ENCODE data around the gene AQP9.
A peak's percentile ranks its signal among the peaks of the same experiment; 100 is the strongest.
"Not testable (repeated sequence)": the region's sequence is repeated elsewhere in the genome, so short reads cannot be mapped to it uniquely, and the experiment has no call there.

AQP9 gene

GRCh38 chr15:58138106-58138505 lies at the start of gene AQP9:
TSS of gene AQP9 (plus strand) at chr15:58138381. CDS start at chr15:58138566, 185 bp downstream.
- no peak for DNase-seq (ENCODE audit: low spot score)

- DNase-seq (ENCODE audit: low spot score), result no peak
These were observed 42.8 kb upstream of the AQP9 start for GRCh38 chr15:58095415-58095814.

DNA sequence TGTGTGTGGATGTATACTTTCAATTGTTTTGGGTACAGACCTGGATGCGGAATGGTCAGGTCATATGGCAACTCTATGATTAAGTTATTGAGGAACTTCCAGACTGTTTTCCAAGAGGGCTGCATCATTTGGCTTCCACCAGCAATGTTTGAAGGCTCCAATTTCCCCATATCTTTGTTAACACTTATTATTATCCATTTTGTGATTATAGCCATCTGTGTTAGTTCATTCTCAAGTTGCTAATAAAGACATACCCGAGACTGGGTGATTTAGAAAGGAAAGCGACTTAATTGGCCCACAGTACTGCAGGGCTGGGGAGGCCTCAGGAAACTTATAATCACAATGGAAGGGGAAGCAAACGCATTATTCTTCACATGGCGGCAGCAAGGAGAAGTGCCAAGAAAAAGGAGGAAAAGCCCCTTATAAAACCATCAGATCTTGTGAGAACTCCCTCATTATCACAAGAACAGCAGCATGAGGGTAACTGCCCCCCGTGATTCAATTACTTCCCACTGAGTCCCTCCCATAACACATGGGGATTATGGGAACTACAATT lies 41.6 kb upstream of the AQP9 start:
- no peak for DNase-seq (ENCODE audit: low spot score)

GRCh38 chr15:58103482-58103881 lies 34.7 kb upstream of the AQP9 start:
- DNase-seq (ENCODE audit: low spot score), result no peak

- DNase-seq (ENCODE audit: low spot score), result no peak
These were observed 30.1 kb upstream of the AQP9 start for GRCh38 chr15:58108117-58108516.

GRCh38 chr15:58109419-58109818 lies 28.8 kb upstream of the AQP9 start:
- DNase-seq (ENCODE audit: low spot score), result no peak

- DNase-seq (ENCODE audit: low spot score), result no peak
These were observed 27.0 kb upstream of the AQP9 start for GRCh38 chr15:58110999-58111717.

DNA sequence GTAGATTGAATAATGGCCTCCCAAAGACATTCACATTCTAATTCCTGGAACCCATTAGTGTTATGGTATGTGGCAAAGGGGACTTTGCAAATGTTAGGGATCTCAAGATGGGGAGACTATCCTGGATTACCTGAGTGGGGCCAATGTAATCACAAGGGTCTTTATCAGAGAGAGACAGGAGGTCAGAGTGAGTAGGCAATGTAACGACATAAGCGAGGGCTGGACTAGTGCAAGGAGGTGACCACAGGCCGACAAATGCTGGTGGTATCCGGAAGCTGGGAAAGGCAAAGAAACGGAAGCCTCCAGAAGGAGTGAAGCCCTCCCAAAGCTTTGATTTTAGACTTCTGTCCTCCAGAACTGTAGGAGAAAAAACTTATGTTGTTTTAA lies 26.5 kb upstream of the AQP9 start:
- no peak for DNase-seq (ENCODE audit: low spot score)

GRCh38 chr15:58113358-58113757 lies 24.8 kb upstream of the AQP9 start:
- not testable (repeated sequence) for DNase-seq (ENCODE audit: low spot score)

GRCh38 chr15:58114388-58114787 lies 23.8 kb upstream of the AQP9 start:
- DNase-seq (ENCODE audit: low spot score), result no peak

DNA sequence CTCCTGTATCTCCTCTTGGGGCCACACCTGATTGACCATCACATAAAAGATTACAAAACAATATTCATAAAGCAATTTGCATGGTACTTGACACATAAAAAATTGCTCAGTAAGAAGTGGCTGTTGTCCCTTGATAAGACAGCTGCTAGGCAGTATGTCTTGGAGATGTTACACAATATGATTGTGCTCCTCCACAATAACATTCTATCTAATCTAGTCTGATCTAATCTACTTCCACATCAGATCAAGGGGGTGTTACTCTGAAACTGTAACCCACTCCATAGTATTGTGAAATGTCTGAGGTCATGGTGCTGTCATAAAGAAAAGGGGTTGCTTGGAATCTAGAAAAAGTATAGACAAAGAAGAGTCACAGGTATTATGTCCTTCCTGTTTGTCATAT lies 23.4 kb upstream of the AQP9 start:
- no peak for DNase-seq (ENCODE audit: low spot score)

- DNase-seq (ENCODE audit: low spot score), result peak; percentile 36
These were observed 22.5 kb upstream of the AQP9 start for GRCh38 chr15:58115692-58116091.

GRCh38 chr15:58117619-58118018 lies 20.6 kb upstream of the AQP9 start:
- DNase-seq (ENCODE audit: low spot score), result no peak

DNA sequence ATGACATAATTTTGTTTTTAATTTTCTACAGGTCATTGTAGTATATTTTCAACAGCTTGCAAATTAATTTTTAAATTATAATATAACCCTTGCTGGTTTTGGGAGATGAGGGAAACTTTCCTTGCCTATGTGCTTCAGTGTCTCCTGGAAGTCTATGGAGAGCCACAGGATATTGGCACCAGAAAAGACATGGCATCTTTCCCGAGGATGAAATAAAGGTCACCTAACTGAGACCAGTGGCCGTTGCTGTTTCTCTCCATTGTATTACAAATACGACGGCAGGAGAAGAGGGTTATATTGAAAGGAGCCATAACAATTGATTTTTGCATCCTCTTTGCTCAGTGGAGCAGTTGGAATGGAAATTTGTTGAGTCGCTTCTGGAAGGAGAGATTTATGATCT lies 19.9 kb upstream of the AQP9 start:
- DNase-seq (ENCODE audit: low spot score), result no peak

DNA sequence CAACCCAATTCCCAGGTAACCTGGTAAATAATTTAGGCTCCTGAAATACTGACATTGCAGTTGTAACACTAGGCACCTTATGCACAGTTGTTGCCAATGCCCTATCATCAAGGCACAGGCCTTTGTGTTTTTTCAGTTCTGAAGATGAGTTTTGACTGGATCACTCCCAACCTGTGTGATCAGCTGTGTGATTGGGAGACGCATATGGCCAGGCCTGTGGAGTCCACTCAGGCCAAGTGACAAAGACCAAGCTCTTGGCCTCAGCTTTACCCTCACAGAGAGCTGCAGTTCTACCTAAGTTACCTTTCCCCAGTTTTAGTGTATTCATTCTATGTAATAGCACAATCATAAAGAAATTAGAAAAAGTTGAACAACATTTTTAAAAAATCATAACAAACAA lies 19.2 kb upstream of the AQP9 start:
- no peak for DNase-seq (ENCODE audit: low spot score)

DNA sequence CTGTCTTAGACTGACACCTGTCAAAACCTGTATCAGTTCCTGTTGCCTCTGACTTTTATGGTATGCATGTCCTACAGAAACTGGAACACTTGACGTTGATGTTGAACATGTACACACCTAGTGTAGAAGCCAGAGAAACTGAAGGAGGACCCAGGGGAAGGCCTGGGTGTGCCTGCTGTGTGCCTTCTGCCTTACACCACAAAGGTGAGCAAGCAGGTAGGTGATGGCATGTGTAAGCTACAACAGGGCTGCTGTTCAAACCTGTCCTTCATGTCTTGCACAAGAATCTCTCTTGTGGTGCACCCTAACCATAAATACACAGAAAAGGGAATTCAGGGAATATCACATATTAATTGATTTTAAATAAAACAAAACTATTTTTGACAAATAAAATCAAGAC lies 13.6 kb upstream of the AQP9 start:
- DNase-seq (ENCODE audit: low spot score), result no peak

DNA sequence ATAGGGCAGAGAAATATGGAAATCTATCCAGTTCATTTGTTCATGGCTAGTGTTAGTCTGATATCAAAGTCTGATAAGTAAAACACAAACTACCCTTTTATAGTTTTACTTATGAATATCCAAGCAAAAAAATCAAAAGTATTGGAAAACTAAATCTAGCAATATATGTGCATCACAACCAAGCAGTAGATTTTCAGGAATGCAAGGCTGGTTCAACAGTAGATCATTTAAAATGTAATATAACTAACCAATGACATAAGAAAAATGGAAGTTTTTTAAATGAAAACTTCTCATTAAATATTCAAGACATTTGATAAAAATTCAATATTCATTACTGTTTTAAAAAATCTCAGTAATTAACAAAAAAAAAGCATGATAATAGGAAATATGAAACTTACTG lies 12.8 kb upstream of the AQP9 start:
- no peak for DNase-seq (ENCODE audit: low spot score)

GRCh38 chr15:58134886-58135285 lies 3.3 kb upstream of the AQP9 start:
- no peak for DNase-seq (ENCODE audit: low spot score)

DNA sequence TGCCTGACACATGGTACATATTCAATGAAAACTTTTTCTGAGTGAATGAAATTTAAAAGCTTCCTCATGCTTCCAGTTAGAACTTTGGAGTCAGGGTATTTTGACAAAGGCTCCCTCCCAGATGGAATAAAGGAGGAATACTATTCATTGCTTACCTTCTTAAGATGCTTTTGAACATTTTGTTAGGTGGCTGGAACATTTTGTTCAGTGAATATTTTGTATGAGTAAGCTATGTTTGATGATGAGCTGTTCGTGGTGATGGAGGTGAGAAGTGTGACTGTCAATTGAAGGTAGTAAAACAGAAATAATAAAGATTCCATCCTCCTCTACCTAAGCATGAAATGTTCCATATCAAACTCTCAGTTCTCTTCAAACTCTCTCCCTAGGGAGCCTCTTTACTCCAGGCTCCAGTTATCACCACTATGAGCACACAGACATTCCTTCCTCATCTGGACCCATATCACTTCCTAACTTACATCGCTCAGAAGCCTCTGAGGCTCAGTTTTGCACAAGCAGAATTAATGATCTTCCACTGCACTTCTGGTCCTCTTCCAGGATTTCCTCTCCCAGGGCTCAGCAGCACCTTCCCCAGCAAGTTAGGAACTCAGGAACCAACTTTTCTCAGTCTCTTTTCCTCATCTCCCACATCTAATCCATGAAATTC lies 2.5 kb upstream of the AQP9 start:
- no peak for DNase-seq (ENCODE audit: low spot score)

GRCh38 chr15:58136731-58137130 lies 1.4 kb upstream of the AQP9 start:
- no peak for DNase-seq (ENCODE audit: low spot score)

DNA sequence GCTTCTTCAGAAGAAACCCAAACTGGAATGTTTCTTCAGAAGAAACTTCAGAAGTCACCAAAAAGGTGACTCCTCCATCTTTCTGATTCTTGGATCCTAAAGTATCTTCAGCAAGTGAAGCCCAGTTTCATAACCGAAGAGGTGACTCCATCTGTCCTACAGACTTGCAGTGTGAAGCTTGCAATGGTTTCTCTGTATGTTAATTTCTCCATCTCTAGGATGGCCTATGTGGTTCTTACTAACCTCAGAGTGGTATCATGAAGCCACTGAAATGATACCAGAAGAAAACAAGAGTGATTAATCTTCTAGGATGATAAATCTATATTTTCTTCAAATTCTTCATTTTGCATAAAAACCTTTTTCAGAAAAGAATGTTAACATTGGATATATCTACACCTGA lies 495 bp upstream of the AQP9 start:
- no peak for DNase-seq (ENCODE audit: low spot score)

DNA sequence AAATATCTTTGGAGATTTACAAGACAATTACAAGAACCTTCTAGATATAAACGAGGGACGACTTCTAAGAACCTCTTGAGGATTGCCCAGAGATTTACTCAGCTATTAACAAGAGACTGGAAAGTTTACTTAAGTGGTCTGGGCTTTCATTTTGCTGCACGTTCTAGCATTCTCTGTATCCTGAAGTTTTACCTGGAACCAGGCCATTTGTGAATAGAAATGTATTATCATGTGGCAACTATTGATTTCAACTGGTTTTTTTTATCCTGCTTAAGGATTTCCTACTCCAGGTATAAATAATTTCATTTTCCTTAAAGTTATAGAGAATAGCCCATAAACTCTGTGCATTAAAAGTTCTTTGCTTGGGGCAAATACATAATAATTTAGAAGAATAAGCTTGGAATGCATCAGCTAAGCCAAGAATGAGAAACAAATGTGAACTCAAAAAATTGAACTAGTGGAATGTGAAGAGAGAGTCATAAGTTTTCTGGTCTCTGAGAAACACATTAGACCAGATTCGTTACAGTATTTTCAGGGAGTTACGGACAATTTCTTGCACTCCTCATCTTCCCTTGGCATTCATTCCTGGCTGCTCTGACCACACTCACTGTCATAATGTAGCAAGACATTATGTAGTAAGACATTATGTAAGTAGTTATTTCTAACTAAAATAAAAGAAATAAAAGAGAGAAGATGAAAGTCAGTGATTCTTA lies 1.3 kb downstream of the AQP9 start:
- DNase-seq (ENCODE audit: low spot score), result peak; percentile 62

DNA sequence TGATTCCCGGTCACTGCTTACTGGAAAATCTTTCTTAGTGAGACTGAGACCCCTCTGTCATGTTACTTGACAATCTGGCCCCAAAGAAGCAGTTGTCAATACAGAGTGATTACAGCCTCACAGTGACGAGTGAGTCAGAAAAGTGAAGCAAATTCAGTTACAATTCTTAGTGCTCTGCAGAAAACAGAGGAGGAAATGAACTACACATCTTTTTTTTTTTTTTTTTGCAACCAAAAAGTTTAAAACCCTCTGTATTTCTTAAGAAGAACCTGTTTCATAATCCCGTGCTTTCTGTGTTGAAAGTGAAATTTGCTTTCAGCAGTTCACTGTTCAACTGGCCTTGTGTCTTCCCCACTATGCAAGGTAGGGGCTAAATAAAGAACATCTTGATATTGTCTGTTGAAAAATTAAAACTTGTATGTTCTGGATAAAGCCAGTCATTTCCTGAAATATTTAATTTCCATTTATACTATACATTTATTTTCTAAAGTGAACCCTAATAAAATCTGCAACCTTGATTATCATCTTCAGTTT lies 1.9 kb downstream of the AQP9 start:
- DNase-seq (ENCODE audit: low spot score), result no peak
